Measurements from ENCODE around the gene E2F4.

GRCh38 chr16:67209565-67209964, 17.6 kb downstream of the E2F4 start:
- no peak for TF ChIP-seq POLR2A (IDR thresholded peaks at IDR 0.05)
- TF ChIP-seq CTCF (IDR thresholded peaks at IDR 0.05), result no peak
